ENCODE measurements around the gene NSMCE4A. TPM values are rescaled to one million over a fixed set of nuclear protein-coding genes. Genes with fewer than 3 reads are reported as not detected.
"Not testable (repeated sequence)": the region's sequence is repeated elsewhere in the genome, so short reads cannot be mapped to it uniquely, and the experiment has no call there.

The NSMCE4A gene
- total RNA-seq, 1 donor from 2014 or later, result 13.1 TPM

GRCh38 chr10:122019414-122019975 lies 44.5 kb upstream of the NSMCE4A start:
- no peak overlapping the region for H3K4me3 Mint-ChIP-seq (ENCODE audit: unreplicated experiment)
- FAIRE-seq, result no peak

DNA sequence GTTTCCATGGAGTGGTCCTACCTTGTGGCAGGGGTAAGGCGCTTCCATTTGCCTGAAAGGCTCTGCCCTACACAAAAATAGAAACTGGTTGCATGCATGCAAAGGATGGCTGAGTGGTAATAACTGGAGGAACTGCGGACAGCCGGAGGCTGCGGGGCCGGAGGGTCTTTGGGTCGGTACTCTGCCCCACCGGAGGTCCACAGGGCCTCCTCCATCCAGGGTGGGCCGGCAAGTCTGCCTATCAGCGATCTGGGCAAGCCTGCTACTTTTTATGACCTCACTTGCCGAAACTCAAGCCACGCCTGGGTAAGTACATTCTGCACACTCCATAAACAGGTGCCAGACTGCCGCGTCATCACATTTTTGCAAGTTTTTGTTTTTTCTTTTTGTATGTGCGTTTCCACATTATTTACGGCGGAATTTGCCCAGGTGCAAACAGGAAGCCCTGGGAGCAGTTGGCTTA lies 44.0 kb upstream of the NSMCE4A start:
- no peak overlapping the region for H3K27ac Mint-ChIP-seq (ENCODE audit: unreplicated experiment)
- Histone ChIP-seq H3K4me1 (ENCODE audit: insufficient read depth, low read length) (no peaks in the 10 kb centered on the region), H3K9ac (ENCODE audit: low read length) (no peak overlapping the region), H4K20me1 (ENCODE audit: insufficient read depth, low read length) (no peaks in the 10 kb centered on the region), H3K4me2 (ENCODE audit: low read length) (no peak overlapping the region), H3K27ac (ENCODE audit: low read depth, low read length) (no peak overlapping the region), H3K27me3 (ENCODE audit: insufficient read depth, low read length) (peaks cover 22% of the 10 kb centered on the region), H3K4me3 (ENCODE audit: insufficient read depth, low read depth, low read length) (no peak overlapping the region), H2AFZ (ENCODE audit: low read depth, low read length) (no peak overlapping the region), H3K36me3 (ENCODE audit: insufficient read depth, low read length) (no peaks in the 10 kb centered on the region), H3K9me3 (ENCODE audit: insufficient read depth, low read depth, low read length) (no peaks in the 10 kb centered on the region), H3K79me2 (ENCODE audit: insufficient read depth, low read length) (no peaks in the 10 kb centered on the region)
- H3K4me1 Mint-ChIP-seq (ENCODE audit: low read depth, unreplicated experiment), result no peaks in the 10 kb centered on the region
- no peak for DNase-seq (ENCODE audit: low read depth)
- H3K4me3 Mint-ChIP-seq (ENCODE audit: unreplicated experiment), result no peak overlapping the region
- TF ChIP-seq EZH2 (IDR thresholded peaks at IDR 0.05; ENCODE audit: insufficient read depth, low read length) (no peak), CTCF (IDR thresholded peaks at IDR 0.05; ENCODE audit: insufficient read depth, low read depth, low read length) (no peak)
- H3K27me3 Mint-ChIP-seq (ENCODE audit: low read depth, unreplicated experiment), result peaks cover 5% of the 10 kb centered on the region
- H3K9me3 Mint-ChIP-seq (ENCODE audit: unreplicated experiment), result peaks cover 2% of the 10 kb centered on the region
- H3K36me3 Mint-ChIP-seq (ENCODE audit: low read depth, unreplicated experiment), result no peaks in the 10 kb centered on the region
- no peak for FAIRE-seq

More at GRCh38 chr10:122019414-122019975, 44.5 kb upstream of the NSMCE4A start:
- Histone ChIP-seq H3K4me3 (ENCODE audit: insufficient read depth, low read depth, low read length) (no peak overlapping the region), H3K9me3 (ENCODE audit: insufficient read depth, low read depth, low read length) (no peaks in the 10 kb centered on the region), H3K36me3 (ENCODE audit: insufficient read depth, low read length) (no peaks in the 10 kb centered on the region), H3K27ac (ENCODE audit: low read depth, low read length) (no peak overlapping the region), H2AFZ (ENCODE audit: low read depth, low read length) (no peak overlapping the region), H3K9ac (ENCODE audit: low read length) (no peak overlapping the region), H3K4me2 (ENCODE audit: low read length) (peak overlapping the region; percentile 33), H3K79me2 (ENCODE audit: insufficient read depth, low read length) (no peaks in the 10 kb centered on the region), H4K20me1 (ENCODE audit: insufficient read depth, low read length) (no peaks in the 10 kb centered on the region), H3K4me1 (ENCODE audit: insufficient read depth, low read length) (no peaks in the 10 kb centered on the region), H3K27me3 (ENCODE audit: insufficient read depth, low read length) (peaks cover 22% of the 10 kb centered on the region)
- H3K27ac Mint-ChIP-seq (ENCODE audit: unreplicated experiment), result no peak overlapping the region
- TF ChIP-seq CTCF (IDR thresholded peaks at IDR 0.05; ENCODE audit: insufficient read depth, low read depth, low read length) (no peak), EZH2 (IDR thresholded peaks at IDR 0.05; ENCODE audit: insufficient read depth, low read length) (no peak)
- peaks cover 5% of the 10 kb centered on the region for H3K27me3 Mint-ChIP-seq (ENCODE audit: low read depth, unreplicated experiment)
- H3K4me1 Mint-ChIP-seq (ENCODE audit: low read depth, unreplicated experiment), result no peaks in the 10 kb centered on the region
- DNase-seq (ENCODE audit: low read depth), result no peak
- H3K36me3 Mint-ChIP-seq (ENCODE audit: low read depth, unreplicated experiment), result no peaks in the 10 kb centered on the region
- peaks cover 4% of the 10 kb centered on the region for H3K9me3 Mint-ChIP-seq (ENCODE audit: unreplicated experiment)

DNA sequence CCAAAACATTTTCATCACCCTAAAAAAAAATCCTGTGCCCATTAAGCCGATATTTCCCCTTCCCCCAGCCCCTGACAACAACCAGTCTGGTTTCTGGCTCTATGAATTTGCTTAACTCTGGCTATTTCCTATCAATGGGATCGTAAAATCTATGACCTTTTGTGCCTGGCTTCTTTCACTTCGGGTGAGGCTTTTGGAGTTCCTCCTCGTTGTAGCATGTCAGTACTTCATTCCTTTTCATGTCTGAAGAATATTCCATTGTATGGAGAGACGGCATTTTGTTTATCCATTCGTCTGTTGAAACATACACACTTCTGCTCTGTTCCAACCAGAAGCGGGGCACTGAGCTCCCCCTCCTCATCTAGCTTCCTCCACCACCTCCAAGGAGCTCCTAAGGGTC lies 43.5 kb upstream of the NSMCE4A start:
- Histone ChIP-seq H3K27me3 (ENCODE audit: insufficient read depth, low read length) (peaks cover 22% of the 10 kb centered on the region), H3K4me1 (ENCODE audit: insufficient read depth, low read length) (no peaks in the 10 kb centered on the region), H3K4me3 (ENCODE audit: insufficient read depth, low read depth, low read length) (no peak overlapping the region), H3K27ac (ENCODE audit: low read depth, low read length) (no peak overlapping the region), H3K4me2 (ENCODE audit: low read length) (no peak overlapping the region), H3K9me3 (ENCODE audit: insufficient read depth, low read depth, low read length) (no peaks in the 10 kb centered on the region), H2AFZ (ENCODE audit: low read depth, low read length) (no peak overlapping the region), H3K9ac (ENCODE audit: low read length) (no peak overlapping the region), H4K20me1 (ENCODE audit: insufficient read depth, low read length) (no peaks in the 10 kb centered on the region), H3K36me3 (ENCODE audit: insufficient read depth, low read length) (no peaks in the 10 kb centered on the region), H3K79me2 (ENCODE audit: insufficient read depth, low read length) (no peaks in the 10 kb centered on the region)
- DNase-seq (ENCODE audit: low read depth), result no peak
- Mint-ChIP-seq H3K9me3 (ENCODE audit: unreplicated experiment) (peaks cover 2% of the 10 kb centered on the region), H3K4me3 (ENCODE audit: unreplicated experiment) (no peak overlapping the region), H3K27me3 (ENCODE audit: low read depth, unreplicated experiment) (peaks cover 5% of the 10 kb centered on the region), H3K4me1 (ENCODE audit: low read depth, unreplicated experiment) (no peaks in the 10 kb centered on the region), H3K27ac (ENCODE audit: unreplicated experiment) (no peak overlapping the region), H3K36me3 (ENCODE audit: low read depth, unreplicated experiment) (no peaks in the 10 kb centered on the region)
- TF ChIP-seq CTCF (IDR thresholded peaks at IDR 0.05; ENCODE audit: insufficient read depth, low read depth, low read length) (no peak), EZH2 (IDR thresholded peaks at IDR 0.05; ENCODE audit: insufficient read depth, low read length) (no peak)
- no peak for FAIRE-seq

- not testable (repeated sequence) for H3K4me1 Mint-ChIP-seq (ENCODE audit: low read depth, unreplicated experiment); H3K9me3 ChIP-seq (ENCODE audit: insufficient read depth, low read depth, low read length); H3K36me3 Mint-ChIP-seq (ENCODE audit: low read depth, unreplicated experiment); H3K4me1 ChIP-seq (ENCODE audit: insufficient read depth, low read length); H3K4me3 ChIP-seq (ENCODE audit: insufficient read depth, low read depth, low read length); H3K9me3 Mint-ChIP-seq (ENCODE audit: unreplicated experiment); H3K27ac Mint-ChIP-seq (ENCODE audit: unreplicated experiment); H4K20me1 ChIP-seq (ENCODE audit: insufficient read depth, low read length); H3K4me3 Mint-ChIP-seq (ENCODE audit: unreplicated experiment); DNase-seq (ENCODE audit: low read depth); FAIRE-seq; H3K27me3 Mint-ChIP-seq (ENCODE audit: low read depth, unreplicated experiment); H2AFZ ChIP-seq (ENCODE audit: low read depth, low read length); H3K36me3 ChIP-seq (ENCODE audit: insufficient read depth, low read length); H3K79me2 ChIP-seq (ENCODE audit: insufficient read depth, low read length); H3K9ac ChIP-seq (ENCODE audit: low read length); H3K4me2 ChIP-seq (ENCODE audit: low read length); H3K27ac ChIP-seq (ENCODE audit: low read depth, low read length)
- peaks cover 22% of the 10 kb centered on the region for H3K27me3 ChIP-seq (ENCODE audit: insufficient read depth, low read length)
These were observed 42.9 kb upstream of the NSMCE4A start for GRCh38 chr10:122017926-122018325.

All from astrocyte (in vitro differentiated cells and primary cell).